ENCODE results near the gene NDEL1.

DNA sequence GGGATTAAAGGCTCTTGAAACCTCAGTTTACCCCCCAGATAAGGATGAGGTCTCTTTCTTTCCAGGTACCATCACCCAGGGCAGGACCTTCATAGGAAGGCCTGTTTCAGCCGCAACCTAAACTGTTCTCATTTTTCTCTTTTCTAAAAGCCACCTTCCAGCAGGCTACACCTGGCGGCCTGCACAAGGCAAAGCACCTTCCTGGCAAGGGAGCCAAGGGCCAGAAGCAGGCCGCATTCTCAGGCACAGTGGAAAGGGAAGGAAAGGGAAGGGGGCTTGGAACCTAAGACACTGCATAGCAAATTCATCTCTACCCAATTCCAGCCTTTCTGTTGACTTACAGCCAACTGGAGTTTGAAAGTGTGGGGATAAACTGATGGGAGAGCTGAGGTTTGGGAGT, 8.9 kb upstream of the NDEL1 start:
- TF ChIP-seq POLR2A (IDR thresholded peaks at IDR 0.05) (no peak), POLR2AphosphoS5 (IDR thresholded peaks at IDR 0.05; ENCODE audit: insufficient read depth in 1 of 2, low read depth in 1 of 2) (no peak)
- TF ChIP-seq, protein P1, sequence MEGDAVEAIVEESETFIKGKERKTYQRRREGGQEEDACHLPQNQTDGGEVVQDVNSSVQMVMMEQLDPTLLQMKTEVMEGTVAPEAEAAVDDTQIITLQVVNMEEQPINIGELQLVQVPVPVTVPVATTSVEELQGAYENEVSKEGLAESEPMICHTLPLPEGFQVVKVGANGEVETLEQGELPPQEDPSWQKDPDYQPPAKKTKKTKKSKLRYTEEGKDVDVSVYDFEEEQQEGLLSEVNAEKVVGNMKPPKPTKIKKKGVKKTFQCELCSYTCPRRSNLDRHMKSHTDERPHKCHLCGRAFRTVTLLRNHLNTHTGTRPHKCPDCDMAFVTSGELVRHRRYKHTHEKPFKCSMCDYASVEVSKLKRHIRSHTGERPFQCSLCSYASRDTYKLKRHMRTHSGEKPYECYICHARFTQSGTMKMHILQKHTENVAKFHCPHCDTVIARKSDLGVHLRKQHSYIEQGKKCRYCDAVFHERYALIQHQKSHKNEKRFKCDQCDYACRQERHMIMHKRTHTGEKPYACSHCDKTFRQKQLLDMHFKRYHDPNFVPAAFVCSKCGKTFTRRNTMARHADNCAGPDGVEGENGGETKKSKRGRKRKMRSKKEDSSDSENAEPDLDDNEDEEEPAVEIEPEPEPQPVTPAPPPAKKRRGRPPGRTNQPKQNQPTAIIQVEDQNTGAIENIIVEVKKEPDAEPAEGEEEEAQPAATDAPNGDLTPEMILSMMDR (IDR thresholded peaks at IDR 0.05): no peak
